Embryonic facial prominence (tissue), 1 donor: ENCODE data around the gene FOLH1.
"Not testable (repeated sequence)": the region's sequence is repeated elsewhere in the genome, so short reads cannot be mapped to it uniquely, and the experiment has no call there.

ENCODE experiments used
- DNase-seq: peaks from one replicate; pipeline ENCODE4 v3.0.0-alpha.2; 2016; ENCODE audit errors: extremely low spot score

FOLH1 gene

DNA sequence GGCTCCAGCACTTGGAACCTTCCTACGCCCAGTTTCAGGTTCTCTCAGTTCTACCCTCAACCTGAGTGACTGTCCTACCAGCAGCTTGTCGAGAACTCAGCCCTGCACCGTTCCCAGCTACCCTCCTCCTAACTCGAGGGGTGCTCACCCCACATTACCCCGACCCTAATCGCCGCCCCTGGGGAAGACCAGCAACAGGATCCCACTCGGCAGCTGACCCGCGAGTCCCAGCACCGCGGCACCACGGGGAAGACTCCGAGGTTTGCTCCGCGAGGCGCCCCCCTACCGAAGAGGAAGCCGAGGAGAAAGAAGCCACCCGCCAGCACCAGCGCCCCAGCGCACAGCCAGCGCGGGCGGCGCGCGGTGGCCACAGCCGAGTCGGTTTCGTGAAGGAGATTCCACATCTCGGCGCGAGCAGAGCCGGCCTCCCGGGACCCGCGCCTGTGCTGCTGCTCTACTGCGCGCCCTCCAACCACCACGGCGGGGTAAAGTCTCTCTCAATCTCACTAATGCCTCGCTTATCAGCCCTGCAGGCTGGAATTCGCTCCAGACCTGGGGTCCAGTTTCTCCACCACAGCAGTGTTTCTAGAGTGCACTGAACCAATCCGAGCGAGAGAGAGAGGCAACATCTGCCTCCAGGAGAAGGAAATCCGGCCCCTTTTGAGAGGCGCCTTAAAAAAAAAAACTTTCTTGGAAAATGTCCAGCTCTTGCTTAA lies at the start of gene FOLH1:
TSS of gene FOLH1 (minus strand) at position 597 of the 716 bp plus-strand sequence. CDS start at position 404, 193 bp downstream.
- peak; percentile 6 for DNase-seq

DNA sequence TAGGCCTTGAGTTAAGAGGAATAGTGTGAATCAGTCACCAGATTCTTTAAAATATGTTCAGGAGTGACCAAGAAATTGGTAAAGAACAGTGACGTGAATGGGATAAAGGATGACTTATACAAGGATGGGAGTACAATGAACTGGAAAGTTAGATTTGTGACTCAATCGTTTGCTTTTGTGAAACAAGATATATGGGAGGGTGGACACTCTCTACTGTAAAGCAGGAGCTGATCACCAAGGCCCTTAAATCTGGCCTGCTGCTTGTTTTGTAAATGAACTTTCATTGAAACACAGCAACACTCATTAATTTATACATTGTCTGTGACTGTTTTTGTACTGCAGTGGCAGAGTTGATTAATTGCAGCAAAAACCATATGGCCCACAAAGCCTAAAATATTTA lies 46.7 kb upstream of the FOLH1 start:
- DNase-seq = not testable (repeated sequence)

DNA sequence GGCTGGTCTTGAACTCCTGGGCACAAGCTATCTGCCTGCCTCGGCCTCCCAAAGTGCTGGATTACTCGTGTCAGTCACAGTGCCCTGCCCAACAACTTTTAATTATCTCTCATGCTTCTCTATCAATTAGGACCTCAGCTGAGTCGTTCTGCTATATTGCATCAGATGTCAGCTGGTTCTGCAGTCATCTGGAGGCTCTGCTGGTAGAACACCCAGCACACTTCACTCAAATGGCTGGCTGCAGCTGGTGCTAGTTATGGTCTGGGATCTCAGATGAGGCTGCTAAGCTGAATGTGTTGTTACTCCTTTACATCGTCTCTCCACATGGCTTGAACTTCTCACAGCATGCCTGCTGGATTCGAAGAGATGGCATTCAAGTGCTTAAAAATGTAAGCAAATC lies 42.8 kb upstream of the FOLH1 start:
- not testable (repeated sequence) for DNase-seq

DNA sequence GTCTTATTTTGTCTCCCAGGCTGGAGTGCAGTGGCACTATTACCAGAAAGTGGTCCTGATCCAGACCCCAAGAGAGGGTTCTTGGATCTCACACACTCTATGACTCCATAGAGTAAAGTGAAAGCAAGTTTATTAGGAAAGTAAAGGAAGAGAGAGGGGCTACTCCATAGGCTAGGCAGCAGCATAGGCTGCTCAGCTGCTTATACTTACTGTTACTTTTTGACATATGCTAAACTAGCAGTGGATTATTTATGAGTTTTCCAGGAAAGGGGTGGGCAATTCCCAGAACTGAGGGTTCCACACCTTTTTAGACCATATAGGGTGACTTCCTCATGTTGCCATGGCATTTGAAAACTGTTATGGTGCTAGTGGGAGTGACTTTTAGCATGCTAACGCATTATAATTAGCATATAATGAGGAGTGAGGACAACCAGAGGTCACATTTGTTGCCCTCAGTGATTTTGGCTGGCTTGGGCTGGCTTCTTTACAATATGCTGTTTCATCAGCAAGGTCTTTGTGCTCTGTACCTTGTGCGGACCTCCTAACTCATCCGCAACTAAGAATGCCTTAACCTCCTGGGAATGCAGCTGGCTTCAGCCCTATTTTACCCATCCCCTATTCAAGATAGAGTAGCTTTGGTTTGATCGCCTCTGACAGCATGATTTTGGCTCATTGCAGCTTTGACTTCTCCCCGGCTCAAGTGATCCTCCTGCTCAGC lies 42.2 kb upstream of the FOLH1 start:
- not testable (repeated sequence) for DNase-seq

DNA sequence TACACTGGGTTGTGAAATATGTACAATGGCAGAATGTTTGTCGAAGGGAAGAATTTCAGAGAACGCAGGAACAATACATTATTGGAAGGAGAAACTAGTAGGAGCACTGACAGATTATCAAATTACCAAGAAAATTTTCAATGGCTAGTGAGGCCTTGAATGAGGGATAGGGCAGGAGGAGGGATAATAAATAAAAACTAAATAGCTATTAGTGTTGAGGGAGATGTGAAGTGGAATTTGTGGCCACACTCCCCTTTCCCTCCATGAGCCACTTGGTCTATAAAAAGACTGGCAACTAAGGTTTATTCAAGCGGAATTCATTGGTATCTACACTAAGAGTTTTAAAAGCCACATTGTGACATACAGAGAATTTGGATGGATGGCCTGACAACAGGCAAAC lies 41.0 kb upstream of the FOLH1 start:
- DNase-seq = not testable (repeated sequence)

DNA sequence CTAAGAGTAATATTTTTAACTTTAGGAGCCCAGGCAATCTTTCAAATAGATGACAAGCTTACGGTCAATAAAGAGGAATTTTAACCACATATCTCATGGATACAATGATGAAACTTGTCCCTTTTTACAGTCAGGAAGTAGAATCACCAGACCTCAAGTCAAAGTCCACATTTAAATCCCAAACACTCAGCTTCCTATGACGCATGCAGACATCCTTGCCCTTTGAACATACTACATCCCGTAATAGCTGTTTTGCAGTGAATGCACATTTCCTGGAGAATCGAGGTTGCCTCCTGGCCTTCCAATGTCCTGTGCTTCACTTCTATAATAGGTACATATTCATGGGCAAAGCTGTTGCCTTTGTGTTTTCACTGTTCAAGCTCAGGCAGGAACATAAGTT lies 25.3 kb upstream of the FOLH1 start:
- not testable (repeated sequence) for DNase-seq

DNA sequence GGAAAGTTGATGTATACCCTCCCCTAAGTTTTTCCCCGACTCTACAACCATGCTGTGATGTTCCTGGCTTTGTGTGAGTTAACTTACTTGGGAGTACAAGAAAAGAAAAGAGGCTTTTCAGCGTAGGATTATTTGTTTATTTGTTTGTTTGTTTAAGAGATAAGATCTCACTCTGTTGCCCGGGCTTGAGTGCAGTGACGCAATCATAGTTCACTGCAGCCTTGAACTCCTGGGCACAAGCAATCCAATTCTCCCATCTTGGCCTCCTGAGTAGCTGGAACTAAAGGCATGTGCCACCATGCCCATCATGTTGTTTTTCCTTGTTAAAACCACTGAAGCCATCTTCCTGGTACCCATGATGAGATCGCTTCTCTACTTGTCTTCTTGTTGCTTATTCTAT lies 24.6 kb upstream of the FOLH1 start:
- not testable (repeated sequence) for DNase-seq

DNA sequence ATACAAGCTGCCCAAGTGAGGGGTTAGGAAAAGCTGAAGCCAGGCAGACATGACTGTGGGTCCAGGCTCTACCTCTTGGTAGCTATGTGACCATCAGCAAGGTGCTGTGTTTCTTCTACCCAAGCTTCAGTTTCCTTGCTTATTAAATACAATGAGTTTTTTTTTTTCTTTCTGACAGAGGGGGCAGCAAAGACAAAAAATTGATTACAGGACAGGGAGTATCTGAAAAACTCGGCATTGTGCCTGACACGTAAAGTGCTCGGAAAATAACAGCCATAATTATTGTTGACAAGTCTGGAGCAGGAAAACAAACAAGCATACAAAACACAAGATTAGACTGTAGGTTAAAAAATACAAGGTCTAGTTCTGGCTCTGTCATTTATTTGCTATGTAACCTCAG lies 23.3 kb upstream of the FOLH1 start:
- DNase-seq = not testable (repeated sequence)

DNA sequence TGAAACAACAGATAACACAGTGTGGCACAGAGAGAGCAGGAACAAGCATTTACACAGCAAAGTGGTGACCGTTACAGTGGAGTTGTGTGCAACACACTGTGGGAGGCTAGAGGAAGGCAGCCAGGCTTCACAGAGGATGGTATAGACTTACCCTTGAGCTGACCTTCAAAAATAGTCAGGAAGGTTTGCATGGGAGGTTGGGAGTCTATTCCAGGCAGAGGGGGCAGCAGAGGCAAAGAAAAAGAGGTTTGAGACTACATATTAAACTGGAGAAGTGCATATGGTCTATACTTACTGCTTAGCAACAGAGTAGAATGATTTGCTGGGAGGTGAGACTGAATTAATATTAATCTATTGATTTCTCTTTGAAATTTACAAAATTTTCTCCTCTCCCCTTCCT lies 22.1 kb upstream of the FOLH1 start:
- DNase-seq = not testable (repeated sequence)

DNA sequence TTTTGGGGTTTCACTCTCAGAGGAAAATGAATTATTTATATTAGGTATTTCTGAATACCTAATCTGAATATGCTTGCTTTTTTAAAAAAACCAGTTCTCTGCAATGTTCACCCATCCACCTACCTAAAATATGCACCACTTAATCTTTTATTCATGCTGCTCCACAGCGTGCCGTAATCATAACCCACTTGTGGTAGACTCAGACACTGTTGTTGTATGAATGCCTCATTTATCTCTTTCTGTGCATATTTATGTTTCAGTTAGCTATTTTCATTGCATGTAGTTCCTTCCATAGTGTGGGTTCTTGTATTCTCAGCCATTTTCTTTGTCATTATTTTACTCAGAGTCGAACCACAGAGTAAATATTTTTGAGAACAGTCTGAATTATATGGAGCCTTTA lies 21.6 kb upstream of the FOLH1 start:
- DNase-seq = not testable (repeated sequence)

DNA sequence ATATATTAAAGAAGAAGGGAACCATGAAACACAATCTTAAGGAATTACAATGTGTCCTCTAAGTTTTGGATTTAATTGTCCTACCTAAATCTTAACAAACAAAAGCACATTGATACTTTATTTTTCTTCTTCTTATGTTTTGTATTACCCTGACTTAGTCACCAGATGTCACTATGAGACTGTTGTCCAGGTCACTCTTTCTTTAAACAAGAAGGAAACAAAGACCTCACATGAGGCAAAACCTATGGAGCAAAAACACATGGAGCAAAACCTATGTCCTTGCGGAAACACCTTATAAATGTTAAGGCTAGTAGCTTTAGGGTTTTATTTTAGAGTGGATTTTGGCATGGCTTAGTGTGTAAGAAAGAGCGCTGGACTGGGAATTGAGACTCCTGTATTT lies 20.7 kb upstream of the FOLH1 start:
- not testable (repeated sequence) for DNase-seq

DNA sequence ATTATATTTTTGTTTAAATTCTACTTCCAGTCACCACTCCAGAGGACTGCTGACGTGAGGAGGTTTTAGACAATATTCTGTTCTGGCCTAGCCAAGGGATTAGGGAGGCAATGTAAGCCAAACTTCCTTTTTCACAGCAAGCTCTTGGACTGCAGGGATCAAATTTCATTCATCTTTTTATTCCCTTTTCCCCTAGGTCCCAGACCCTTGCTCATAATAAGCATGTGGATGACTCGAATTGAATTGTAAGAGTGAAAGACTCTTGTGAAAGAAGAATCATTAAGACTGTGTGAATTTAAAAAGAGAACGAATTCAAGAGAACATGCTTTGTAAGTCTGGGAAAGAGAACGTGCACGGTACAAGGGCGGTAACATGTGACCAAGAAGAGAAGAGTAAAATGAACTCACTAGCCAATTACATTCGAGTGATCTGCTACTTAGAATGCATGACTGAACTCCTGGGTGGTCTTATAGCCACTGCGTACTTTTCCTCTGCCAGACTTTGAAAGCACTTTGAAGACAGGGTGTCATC lies 16.9 kb upstream of the FOLH1 start:
- not testable (repeated sequence) for DNase-seq

DNA sequence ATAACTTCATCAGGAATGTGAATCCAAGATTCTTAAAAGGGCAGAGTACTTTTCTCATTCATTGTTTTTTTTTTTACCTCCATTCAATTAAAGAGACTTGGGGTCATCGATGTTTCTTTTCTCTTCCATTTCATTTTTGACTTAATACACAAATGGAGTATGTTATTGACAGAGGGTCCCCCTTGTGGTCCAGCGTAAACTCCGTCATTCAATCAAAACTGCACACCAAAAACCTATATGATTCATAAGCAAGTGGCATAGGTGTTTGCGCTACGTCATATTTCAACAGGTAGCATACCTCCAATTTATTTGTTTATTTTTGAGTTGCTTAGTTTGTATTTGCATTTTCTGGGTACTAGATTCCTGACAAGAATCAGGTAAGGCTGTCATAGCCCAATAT lies 12.7 kb upstream of the FOLH1 start:
- DNase-seq = no peak

DNA sequence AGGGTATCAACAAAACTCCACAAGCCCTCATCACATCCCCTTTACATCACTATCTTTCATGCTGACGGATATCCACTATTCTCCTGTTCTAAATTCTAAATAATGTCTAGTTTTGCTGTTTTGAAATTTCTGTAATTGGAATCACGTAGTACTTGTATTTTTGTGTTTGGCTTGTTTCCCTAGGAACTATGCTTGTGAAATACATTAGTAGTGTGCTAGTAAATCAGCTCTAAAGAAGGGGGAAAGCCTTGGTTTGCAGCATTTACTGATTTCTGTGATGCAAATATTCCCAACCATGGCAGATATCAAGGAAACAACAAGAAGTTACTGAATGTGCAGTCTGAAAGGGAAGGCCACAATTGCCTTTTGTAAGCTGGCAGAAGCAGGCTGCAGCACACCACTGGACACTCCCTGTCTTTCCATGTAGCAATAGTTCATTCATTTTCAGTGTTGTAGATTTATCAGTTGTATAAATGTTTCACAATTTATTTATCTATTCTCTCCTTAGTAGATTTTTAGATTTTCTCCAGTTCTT lies 4.7 kb upstream of the FOLH1 start:
- no peak for DNase-seq

DNA sequence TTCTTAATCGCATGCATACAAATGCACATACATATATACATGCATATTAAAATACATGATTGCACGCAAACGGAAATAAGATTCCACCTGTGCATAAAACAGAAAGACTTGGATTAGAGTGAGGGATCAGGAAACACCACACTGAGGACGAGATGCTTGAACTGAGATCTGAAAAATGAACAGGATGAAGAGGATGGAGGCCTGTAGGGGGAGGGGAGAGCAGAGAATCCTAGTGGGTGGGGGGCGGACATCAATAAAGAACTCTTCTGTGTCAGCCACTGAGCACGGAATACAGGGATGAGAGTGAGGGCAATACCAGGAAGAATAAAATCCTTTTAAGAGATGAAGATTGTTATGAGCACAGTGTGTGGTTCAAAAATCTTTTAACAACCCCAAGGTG lies 1.4 kb downstream of the FOLH1 start:
- DNase-seq = not testable (repeated sequence)

DNA sequence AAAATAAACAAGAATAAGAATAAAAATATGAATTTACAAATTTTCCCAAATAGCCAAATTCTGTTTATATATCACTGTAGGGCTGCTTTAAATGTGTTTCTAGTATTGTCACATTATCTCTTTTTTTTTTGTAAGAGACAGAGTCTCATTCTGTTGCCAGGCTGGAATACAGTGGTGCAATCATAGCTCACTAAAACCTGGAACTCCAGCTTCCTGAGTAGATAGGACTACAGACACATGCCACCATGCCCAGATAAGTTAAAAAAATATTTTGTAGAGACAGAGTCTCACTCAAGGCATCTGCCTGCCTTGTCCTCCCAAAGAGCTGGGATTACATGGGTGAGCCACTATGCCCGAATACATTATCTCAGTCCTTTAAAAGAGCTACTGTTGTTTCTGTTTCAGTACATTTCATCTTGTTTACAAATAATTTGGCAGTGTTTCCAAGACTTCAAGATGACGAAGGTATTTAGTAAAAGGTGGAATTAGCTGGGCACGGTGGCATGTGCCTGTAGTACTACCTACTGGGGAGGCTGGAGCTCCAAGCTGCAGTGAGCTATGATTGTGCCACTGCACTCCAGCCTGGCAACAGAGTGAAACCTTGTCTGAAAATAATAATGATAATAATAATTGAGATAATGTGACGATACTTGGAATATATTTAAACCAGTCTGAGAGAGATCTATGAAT lies 6.0 kb downstream of the FOLH1 start:
- DNase-seq = no peak

DNA sequence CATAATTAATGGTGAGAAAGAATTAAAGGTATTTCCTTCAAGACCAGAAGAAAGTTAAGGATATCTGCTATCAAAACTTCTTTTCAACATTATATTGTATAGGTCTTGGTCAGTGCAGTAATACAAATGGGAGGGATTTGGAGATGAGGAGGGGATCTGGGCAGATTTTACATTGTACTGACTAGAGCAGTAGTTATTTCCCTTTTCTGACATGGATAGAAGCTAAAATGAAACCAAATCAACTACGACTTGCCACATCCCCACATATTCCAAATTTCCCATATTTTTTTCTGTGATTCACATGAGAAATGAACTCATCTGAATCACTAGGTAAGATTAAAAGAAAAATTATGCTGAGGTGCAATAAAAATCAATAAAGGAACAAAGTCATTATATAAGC lies 11.6 kb downstream of the FOLH1 start:
- not testable (repeated sequence) for DNase-seq

DNA sequence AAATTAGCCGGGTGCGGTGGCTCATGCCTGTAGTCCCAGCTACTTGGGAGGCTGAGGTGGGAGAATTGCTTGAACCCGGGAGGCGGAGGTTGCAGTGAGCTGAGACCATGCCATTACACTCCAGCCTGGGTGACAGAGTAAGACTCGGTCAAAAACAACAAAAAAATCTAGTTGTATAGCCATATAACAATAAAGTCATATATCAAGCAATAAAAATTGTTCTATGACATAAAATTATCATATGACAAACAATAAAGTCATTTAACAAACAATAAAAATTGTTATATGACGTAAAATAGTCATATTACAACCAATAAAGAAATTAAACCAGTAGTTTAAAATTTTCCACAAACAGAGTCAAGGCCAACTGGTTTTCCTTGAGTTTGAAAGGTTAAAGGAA lies 12.4 kb downstream of the FOLH1 start:
- DNase-seq = not testable (repeated sequence)

DNA sequence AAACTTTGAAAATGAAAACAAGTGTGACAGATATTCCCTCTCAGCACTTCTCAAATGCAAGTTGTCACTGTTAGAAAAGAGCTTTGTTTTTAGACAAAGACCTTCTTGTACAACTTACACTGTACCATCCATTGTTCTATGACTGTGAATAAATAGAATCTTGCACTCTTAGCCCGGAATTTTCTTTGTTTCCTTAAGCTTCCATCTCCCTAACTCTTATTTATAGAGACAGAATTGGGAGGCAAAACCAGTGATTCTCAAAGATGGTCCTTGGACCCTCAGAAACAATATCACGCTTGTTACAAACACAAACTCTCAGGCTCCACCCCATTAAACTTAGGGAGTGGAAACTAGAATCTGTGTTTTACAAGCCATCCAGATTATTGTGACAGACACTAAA lies 18.1 kb downstream of the FOLH1 start:
- not testable (repeated sequence) for DNase-seq

DNA sequence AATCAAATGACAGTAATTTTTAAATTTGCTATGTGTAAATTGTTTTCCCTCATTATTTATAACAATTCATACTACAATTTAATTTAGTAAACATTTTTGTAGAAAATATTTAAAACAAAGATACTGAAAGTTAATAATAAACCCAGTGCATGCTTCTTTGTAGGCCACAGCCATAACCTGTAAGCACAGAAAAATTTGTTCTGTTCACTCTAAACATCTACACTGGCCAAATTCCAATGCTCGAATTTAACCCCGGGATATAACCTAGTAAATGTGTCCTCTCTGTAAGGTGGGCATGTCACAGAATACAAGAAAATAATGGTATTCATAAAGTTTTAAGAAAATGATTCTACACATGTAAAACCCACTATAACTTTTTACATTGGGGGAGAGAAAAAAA lies 22.2 kb downstream of the FOLH1 start:
- DNase-seq = not testable (repeated sequence)

DNA sequence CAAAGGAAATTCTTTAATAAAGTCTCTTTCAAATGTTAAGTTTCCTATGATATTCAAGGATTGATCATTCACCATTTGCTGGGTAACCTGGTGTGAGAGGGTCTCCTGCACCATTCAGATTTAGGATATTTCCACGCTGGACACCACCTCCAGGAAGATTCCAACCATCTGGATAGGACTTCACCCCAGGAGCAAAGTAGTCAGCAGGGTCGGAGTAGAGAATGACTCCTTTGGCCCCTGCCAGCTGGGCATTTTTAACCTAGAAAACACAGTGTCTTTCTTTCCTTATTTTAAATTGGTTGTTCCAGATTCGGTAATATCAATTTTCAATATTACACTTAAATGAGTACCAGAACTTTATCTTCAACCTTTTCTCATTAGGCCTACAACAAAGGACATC lies 22.8 kb downstream of the FOLH1 start:
- not testable (repeated sequence) for DNase-seq

DNA sequence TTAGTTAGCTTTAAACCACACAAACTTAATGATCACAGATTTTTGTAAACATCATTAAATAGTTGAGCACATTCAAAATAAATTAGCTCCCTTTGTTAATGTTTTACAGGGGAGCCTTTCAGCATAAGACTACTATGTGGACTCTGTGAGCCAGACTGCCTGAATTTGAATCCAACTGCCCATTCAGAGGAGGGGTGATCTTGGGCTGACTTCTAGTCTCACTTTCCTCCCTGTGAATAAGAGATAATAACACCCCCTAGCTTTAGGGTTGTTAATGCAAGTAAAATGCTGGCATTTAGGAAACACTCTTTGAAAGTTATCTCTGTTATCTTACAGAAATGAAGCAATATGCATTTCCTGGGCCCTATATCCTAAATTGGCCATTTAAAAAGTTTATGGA lies 23.6 kb downstream of the FOLH1 start:
- not testable (repeated sequence) for DNase-seq
